ENCODE results near the gene LINGO3.
A peak's percentile ranks its signal among the peaks of the same experiment; 100 is the strongest.

The LINGO3 gene

DNA sequence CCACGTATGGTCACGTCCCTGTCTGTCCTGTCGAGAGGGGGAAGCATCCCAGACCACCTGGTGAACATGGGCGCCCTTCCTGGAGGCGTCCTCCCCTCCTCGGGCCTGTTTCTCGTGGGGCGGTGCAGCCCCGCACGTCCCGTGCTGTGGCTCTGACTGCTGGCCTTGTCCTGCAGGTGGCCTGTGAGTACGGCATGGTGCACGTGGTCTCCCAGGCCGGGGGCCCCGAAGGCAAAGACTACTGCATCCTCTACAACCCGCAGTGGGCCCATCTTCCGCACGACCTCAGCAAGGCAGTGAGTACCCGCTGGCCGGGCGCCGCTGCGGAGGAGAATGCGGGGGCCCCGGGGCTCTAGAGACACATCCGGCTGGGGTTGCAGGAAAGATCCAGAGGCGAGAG lies 26.5 kb upstream of the LINGO3 start:
- no peak overlapping the region for H3K27ac ChIP-seq
- no peak for TF ChIP-seq CTCF (conservative IDR thresholded peaks at IDR 0.05)

GRCh38 chr19:2333807-2334211 lies 25.9 kb upstream of the LINGO3 start:
- H3K27ac ChIP-seq = no peak overlapping the region
- 0 out of 2 replicates have a peak, but pooled peaks have one; percentile 12 for TF ChIP-seq CTCF (conservative IDR thresholded peaks at IDR 0.05)

DNA sequence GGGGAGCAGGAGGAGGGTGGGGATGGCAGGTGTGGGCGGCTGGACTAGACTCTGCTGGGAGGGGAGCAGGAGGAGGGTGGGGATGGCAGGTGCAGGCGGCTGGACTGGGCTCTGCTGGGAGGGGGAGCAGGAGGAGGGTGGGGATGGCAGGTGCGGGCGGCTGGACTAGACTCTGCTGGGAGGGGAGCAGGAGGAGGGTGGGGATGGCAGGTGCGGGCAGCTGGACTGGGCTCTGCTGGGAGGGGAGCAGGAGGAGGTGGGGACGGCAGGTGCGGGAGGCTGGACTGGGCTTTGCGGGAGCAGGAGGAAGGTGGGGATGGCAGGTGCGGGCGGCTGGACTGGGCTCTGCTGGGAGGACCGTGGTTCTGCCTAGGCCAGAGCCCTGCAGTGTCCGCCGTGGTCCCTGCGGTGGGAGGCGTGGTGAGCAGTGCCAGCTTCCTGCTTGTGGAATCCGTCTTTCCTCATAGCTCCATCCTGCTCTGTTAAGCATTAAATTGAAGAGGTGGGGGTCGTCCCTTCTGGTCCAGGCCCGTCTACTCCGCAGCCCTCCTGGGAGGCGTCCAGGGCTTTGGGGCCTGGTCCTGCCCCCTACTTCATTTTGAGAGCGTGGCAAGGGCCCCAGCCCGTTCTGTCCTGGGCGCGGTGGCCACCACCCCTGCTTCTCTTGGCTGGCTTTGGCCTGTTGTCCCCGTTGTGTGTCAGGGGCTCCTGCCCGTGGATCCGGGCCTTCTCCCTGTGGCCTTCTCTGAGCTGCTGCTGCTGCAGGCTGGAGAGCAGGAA lies 25.3 kb upstream of the LINGO3 start:
- TF ChIP-seq CTCF (conservative IDR thresholded peaks at IDR 0.05) = no peak
- no peak overlapping the region for H3K27ac ChIP-seq

- H3K27ac ChIP-seq = peak overlapping the region; percentile 9; the same call in 1 of the 2 replicates
- TF ChIP-seq CTCF (conservative IDR thresholded peaks at IDR 0.05) = no peak
Observed at GRCh38 chr19:2332341-2333026, 24.5 kb upstream of the LINGO3 start.

GRCh38 chr19:2331601-2332246 lies 23.8 kb upstream of the LINGO3 start:
- no peak for TF ChIP-seq CTCF (conservative IDR thresholded peaks at IDR 0.05)

DNA sequence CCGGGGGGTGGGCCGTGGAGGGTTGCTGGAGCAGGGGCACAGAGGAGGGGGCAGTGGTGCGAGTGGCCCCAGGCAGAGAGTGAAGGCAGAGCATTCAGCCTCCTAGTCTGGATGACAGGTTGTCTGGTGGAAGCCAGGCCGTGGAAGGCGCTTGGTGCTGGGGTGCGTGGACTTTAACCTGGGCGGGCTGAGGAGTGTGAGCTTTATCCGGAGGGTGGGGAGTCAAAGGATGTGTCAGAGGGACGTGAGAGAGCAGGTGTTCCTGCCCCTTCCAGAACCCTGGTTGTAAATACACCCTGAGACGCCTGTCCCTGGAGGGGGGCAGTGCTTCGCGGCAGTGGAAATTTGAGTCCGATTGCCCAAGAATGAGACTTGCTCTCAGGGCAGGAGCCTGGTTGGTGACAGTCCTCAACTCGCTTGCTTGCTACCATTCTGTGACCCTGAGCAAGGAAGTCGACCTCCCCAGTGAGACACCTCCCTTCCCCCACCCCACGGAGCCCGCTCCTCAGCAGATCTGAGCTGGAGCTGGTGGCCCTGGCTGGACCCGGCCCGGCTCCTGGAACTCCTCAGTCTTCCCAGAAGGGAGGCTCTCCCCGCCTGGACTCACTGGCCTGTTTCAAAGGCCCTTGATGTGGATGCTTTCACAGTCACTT lies 22.8 kb upstream of the LINGO3 start:
- 0 out of 2 replicates have a peak overlapping the region, but pooled peaks have one; percentile 9 for H3K27ac ChIP-seq

More at GRCh38 chr19:2331601-2332246, 23.8 kb upstream of the LINGO3 start:
- H3K27ac ChIP-seq = peak overlapping the region; percentile 9; the same call in 1 of the 2 replicates

More for the DNA sequence above, 22.8 kb upstream of the LINGO3 start:
- TF ChIP-seq CTCF (conservative IDR thresholded peaks at IDR 0.05) = no peak
